IPS-18c (cell line): ENCODE results near the gene FMN1.

Experiments used
- H3K4me3 ChIP-seq: 2 replicates; pipeline ENCODE4 v1.7.0; 2013; ENCODE audit warnings: low read depth, mild to moderate bottlenecking, low read length, moderate library complexity; ENCODE audit not compliant: insufficient read depth
- H3K9me3 ChIP-seq: one replicate; pipeline ENCODE4 v1.6.1; 2013; ENCODE audit warnings: mild to moderate bottlenecking, low read length, moderate library complexity; ENCODE audit not compliant: control insufficient read depth, insufficient read depth

FMN1 gene

DNA sequence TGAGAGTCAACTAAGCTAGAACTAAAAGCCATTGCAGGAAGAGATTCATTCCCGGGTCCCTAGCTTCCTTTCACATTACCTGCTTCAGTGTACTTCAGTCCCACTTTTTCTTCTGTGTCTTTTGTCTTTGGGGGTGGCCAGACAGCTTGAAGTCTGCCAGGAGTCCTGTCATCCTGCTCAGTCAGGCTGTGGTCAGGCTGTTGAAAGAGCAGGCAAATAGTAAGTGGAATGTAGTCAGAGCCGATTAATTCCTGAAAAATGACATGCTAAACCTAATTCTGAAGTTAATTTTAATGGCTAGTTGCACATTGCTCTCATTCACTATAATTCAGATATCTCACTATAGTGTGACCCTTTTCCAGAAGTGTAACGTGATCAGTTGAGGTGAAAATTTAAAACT, 129.6 kb downstream of the FMN1 start:
- no peak overlapping the region for H3K4me3 ChIP-seq
- H3K9me3 ChIP-seq: no peaks in the 10 kb centered on the region

GRCh38 chr15:33059184-33059583, 135.3 kb downstream of the FMN1 start:
- H3K4me3 ChIP-seq: no peak overlapping the region

GRCh38 chr15:33057845-33058244, 136.7 kb downstream of the FMN1 start:
- Histone ChIP-seq H3K4me3 (no peak overlapping the region), H3K9me3 (peaks cover 2% of the 10 kb centered on the region)

More at GRCh38 chr15:33059184-33059583, 135.3 kb downstream of the FMN1 start:
- no peaks in the 10 kb centered on the region for H3K9me3 ChIP-seq

DNA sequence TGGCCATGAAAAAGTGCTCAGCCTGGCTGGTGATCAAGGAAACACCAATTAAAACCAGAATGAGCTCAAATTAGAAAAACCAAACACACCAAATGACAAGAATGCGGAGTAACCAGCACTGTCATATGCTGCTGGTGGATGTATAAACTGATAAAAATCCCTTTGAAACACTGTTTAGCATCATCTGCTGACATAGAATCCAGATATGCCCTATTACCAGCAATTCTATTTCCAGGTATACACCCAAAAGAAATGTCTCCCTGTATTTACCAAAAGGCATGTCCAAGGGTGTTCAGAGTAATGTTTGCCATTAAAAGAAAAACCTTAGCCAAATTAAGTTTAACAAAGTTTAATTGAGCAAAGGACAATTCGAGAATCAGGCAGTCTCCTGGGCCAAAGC, 138.6 kb downstream of the FMN1 start:
- H3K9me3 ChIP-seq: peaks cover 4% of the 10 kb centered on the region
- no peak overlapping the region for H3K4me3 ChIP-seq

GRCh38 chr15:33051528-33051927, 143.0 kb downstream of the FMN1 start:
- Histone ChIP-seq H3K9me3 (peaks cover 7% of the 10 kb centered on the region), H3K4me3 (no peak overlapping the region)

DNA sequence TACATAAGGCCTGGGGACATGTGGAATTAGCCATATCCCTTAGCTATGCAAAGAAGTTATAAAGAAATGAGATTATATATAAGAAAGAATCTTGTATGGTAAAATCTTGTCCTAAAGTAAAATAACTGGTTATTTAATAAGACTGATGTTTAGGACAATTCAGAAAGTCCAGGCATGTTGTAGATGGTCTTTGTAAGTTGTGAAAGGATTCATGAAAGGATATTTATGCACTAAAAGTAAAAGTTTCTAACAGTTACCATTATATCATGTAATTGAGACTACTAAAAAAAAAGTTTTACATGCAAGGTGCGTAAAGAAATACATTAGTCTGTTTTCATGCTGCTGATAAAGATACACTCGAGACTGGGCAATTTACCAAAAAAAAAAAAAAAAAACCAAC, 146.3 kb downstream of the FMN1 start:
- Histone ChIP-seq H3K9me3 (peaks cover 15% of the 10 kb centered on the region), H3K4me3 (no peak overlapping the region)

DNA sequence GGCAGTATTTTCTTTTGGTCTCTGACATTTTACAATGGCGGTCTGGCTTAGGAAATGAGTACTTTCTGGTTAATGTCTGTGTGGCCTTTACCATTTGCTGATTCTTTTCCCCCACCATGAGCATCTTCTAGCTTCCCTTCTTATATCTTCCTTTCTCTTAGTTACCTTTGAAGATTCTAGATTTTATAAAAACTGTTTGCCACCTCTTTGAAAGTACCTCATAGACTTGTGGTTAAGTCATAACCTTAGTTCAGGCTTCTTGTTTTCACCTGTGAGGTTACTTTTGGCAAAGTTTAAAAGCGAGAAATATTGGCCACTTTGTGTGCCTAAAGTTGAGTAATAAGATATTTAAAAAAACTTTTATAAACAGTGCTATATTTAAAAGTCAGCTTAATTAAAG, 147.4 kb downstream of the FMN1 start:
- Histone ChIP-seq H3K4me3 (no peak overlapping the region), H3K9me3 (peaks cover 12% of the 10 kb centered on the region)

- Histone ChIP-seq H3K9me3 (peaks cover 12% of the 10 kb centered on the region), H3K4me3 (no peak overlapping the region)
Observed at GRCh38 chr15:33046329-33046728, 148.2 kb downstream of the FMN1 start.

DNA sequence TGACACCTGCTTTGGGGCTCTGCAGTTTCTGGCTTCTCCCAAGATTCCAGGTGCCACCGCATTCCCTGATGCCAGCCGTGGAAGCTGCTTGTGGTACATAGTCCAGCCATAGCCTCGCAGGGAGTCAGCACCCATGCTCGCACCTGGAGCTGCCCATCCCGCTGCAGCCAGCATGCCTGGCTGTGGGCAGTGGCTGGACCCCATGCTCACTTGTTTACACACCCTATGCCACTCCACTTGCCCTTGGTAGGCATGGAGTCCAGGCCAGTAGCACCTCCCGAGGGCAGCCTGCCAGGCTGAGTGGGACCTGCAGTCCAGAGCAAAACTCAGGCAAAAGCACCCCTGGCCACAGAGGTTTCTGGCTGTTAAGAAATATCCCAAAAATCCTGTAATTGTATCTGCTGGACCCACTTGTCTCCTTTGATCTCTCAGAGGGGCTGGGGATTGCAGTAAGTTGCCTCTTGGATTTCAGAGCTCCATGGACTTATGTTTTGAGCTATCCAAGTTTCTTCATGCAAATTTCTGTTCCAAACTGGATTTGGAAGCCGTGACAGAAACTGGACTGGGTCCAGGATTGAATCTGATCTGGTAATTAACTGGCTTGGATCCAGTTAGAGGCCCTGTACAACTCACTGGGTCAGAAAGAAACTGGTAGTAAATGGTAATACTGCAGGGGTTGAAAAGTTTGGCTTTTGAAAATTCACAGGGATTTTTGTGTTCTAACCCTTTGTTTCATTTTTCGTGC, 149.3 kb downstream of the FMN1 start:
- Histone ChIP-seq H3K9me3 (peaks cover 12% of the 10 kb centered on the region), H3K4me3 (no peak overlapping the region)

DNA sequence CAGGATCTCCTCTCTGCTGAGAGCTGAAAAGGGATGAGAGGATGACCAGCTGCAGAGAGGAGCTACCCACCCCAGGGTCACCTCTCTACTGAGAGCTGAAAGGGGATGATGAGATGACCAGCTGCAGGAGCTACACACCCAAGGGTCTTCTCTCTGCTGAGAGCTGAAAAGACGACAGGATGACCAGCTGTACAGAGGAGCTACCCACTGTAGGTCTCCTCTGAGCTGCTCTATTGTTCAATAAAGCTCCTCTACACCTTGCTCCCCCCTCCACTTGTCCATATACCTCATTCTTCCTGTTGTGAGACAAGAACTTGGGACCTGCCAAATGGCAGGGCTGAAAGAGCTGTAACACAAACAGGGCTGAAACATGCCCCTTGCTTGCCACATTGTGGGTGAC, 149.9 kb downstream of the FMN1 start:
- Histone ChIP-seq H3K4me3 (no peak overlapping the region), H3K9me3 (peaks cover 12% of the 10 kb centered on the region)

- H3K9me3 ChIP-seq: peaks cover 10% of the 10 kb centered on the region
Observed at GRCh38 chr15:33043636-33044035, 150.9 kb downstream of the FMN1 start.

DNA sequence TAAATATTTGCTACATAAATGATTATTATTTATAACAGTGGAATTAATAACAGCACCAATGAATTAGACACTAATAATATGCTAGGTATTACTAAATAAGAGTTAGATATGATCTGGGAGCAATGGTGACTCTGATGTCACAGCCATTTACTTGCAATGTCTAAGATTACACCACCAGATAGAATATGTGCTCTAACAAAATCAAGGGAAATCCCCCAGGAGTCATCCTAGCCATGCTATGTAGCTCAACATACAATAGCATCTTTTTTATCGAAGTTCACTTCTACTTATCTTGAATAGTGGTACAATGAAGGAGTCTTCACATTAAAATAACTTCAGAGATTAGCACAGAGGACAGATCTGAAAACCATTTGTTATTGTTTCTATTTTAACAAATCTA, 154.0 kb downstream of the FMN1 start:
- Histone ChIP-seq H3K4me3 (no peak overlapping the region), H3K9me3 (peaks cover 10% of the 10 kb centered on the region)

More at GRCh38 chr15:33043636-33044035, 150.9 kb downstream of the FMN1 start:
- H3K4me3 ChIP-seq: no peak overlapping the region

DNA sequence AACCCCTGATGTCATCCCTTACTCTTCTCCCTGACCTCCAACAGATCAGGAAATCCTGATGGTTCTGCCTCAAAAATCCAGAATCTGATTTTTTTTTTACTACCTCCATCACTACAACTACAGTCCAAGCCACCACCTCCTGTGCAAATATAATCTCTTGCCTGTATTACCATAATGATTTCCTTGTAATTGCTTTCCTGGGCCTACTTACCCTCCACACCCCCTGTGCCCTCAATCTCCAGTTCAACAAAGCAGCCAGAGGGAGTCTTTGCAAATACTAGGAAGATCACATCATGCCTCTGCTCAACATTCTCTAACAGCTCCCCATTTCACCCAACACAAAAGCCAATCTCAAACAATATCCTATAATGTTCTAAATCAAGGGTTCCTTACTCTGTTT, 159.9 kb downstream of the FMN1 start:
- Histone ChIP-seq H3K4me3 (no peak overlapping the region), H3K9me3 (no peaks in the 10 kb centered on the region)

DNA sequence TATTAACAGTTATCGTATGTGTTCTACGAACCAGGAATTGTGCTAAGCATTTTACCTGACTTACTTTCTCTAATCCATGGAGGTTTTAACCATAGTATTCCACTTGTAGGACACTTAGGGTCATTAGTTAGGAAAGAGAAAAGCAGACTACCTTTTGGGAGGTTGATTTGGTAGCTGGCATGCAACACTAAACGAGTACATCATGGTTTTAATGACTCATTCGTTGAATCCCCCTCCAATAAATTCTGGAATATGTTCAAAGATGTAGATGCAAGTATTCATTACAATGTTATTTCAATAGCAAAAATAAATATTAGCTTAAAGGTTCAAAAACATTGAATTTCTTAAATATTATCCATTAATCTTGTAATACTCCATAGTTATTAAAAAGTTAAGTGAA, 162.5 kb downstream of the FMN1 start:
- H3K4me3 ChIP-seq: no peak overlapping the region

GRCh38 chr15:33031324-33031821, 163.1 kb downstream of the FMN1 start:
- Histone ChIP-seq H3K9me3 (no peaks in the 10 kb centered on the region), H3K4me3 (no peak overlapping the region)

More for the DNA sequence above, 162.5 kb downstream of the FMN1 start:
- H3K9me3 ChIP-seq: no peaks in the 10 kb centered on the region

- H3K9me3 ChIP-seq: no peaks in the 10 kb centered on the region
- H3K4me3 ChIP-seq: no peak overlapping the region
Observed at GRCh38 chr15:33030315-33030714, 164.2 kb downstream of the FMN1 start.

- Histone ChIP-seq H3K9me3 (no peaks in the 10 kb centered on the region), H3K4me3 (no peak overlapping the region)
Observed at GRCh38 chr15:33029109-33029652, 165.3 kb downstream of the FMN1 start.

- H3K9me3 ChIP-seq: no peaks in the 10 kb centered on the region
- H3K4me3 ChIP-seq: no peak overlapping the region
Observed at GRCh38 chr15:33028495-33028894, 166.0 kb downstream of the FMN1 start.
